ENCODE data around the gene CCDC188.

CCDC188 gene

GRCh38 chr22:20147237-20147988 is 3.4 kb downstream of the CCDC188 start:
- DNase-seq = no peak

GRCh38 chr22:20146777-20147176 is 4.1 kb downstream of the CCDC188 start:
- DNase-seq = no peak

- no peak for DNase-seq
These were observed 5.0 kb downstream of the CCDC188 start for GRCh38 chr22:20145832-20146223.

GRCh38 chr22:20145206-20145831 is 5.5 kb downstream of the CCDC188 start:
- DNase-seq = no peak

- DNase-seq = no peak
These were observed 6.8 kb downstream of the CCDC188 start for GRCh38 chr22:20143883-20144665.

- DNase-seq = no peak
These were observed 7.9 kb downstream of the CCDC188 start for GRCh38 chr22:20142711-20143621.

GRCh38 chr22:20141186-20142077 is 9.4 kb downstream of the CCDC188 start:
- no peak for DNase-seq

- DNase-seq = no peak
These were observed 10.3 kb downstream of the CCDC188 start for GRCh38 chr22:20140521-20140964.

GRCh38 chr22:20140107-20140445 is 10.8 kb downstream of the CCDC188 start:
- no peak for DNase-seq

GRCh38 chr22:20139391-20140106 is 11.3 kb downstream of the CCDC188 start:
- DNase-seq = no peak

- DNase-seq = no peak
These were observed 12.0 kb downstream of the CCDC188 start for GRCh38 chr22:20138868-20139267.

GRCh38 chr22:20138417-20138738 is 12.5 kb downstream of the CCDC188 start:
- no peak for DNase-seq

- DNase-seq = no peak
These were observed 13.0 kb downstream of the CCDC188 start for GRCh38 chr22:20137671-20138416.

- no peak for DNase-seq
These were observed 13.7 kb downstream of the CCDC188 start for GRCh38 chr22:20137113-20137512.

GRCh38 chr22:20136603-20136873 is 14.3 kb downstream of the CCDC188 start:
- no peak for DNase-seq

GRCh38 chr22:20135806-20136602 is 14.9 kb downstream of the CCDC188 start:
- no peak for DNase-seq

GRCh38 chr22:20135265-20135664 is 15.6 kb downstream of the CCDC188 start:
- DNase-seq = no peak

GRCh38 chr22:20133930-20134549 is 16.8 kb downstream of the CCDC188 start:
- no peak for DNase-seq

GRCh38 chr22:20132686-20133246 is 18.1 kb downstream of the CCDC188 start:
- DNase-seq = no peak

Measured in NCI-H1417 treated with DMSO at 0.1 percent for 48 hours (cell line).